NCI-H2171 (cell line): ENCODE measurements around the gene HAUS6.
"Not testable (repeated sequence)": the region's sequence is repeated elsewhere in the genome, so short reads cannot be mapped to it uniquely, and the experiment has no call there.

Experiments used
- DNase-seq: peaks from one replicate; lab custom pipeline; 2025; lab: John Stamatoyannopoulos, UW

HAUS6 gene

DNA sequence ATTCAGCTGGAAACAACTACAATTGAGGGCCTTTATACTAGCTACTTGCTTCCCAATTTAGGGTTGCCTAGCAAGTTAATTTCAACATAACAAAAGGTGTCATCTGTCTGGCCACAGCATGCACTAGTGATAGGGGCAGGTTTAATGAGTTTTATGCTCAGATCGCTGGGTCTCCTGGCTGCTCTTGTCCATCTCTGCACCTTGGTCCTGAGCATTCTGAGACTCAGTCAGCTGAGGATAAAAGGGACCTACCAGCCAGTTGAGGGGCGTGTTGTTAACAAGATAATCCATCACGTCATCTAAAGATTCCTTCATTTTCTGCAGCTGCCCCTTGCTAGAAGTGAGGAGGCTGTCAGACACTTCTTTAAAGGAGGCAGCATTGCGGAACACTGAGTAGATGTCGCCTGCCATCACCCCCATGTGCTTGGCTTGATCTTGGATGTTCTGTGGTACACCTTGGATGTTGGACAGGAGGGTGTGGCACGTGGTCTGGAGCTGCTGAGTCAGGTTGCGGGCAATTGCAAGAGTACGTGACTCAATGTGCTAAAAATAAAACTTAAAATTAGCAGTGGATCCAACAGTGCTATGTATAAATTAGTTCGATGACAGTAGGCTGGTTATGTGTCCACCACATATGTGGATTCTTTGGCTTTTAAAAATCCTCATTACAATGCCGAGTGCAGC, 13.5 kb upstream of the HAUS6 start:
- DNase-seq: no peak

GRCh38 chr9:19114680-19115270, 12.1 kb upstream of the HAUS6 start:
- no peak for DNase-seq

DNA sequence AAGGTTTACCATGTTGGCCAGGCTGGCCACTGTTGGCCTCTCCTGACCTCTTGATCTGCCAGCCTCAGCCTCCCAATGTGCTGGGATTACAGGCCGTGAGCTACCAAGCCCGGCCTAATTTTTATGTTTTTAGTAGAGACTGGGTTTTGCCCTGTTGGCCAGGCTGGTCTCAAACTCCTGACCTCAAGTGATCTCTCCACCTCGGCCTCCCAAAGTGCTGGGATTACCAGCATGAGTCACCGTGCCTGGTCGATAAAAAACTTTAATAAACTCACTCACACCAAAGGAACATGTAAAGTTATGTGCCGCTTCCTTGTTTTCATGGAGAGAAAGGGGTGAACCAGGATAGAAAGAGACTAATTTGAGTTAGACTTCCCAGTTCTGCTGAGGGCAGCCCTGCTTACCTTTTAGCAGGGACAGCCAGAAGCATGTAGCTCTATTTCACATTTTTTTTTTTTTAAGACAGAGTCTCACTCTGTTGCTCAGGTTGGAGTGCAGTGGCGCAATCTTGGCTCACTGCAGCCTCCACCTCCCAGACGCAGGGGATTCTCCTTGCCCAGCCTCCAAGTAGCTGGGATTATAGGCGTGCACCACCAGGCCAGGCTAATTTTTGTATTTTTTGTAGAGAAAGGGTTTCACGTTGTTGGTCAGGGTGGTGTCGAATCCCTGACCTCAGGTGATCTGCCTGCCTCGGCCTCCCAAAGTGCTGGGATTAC, 11.4 kb upstream of the HAUS6 start:
- DNase-seq: no peak

- DNase-seq: not testable (repeated sequence)
These were observed 10.4 kb upstream of the HAUS6 start for GRCh38 chr9:19113064-19113611.

GRCh38 chr9:19108038-19108437, 5.3 kb upstream of the HAUS6 start:
- DNase-seq: no peak

DNA sequence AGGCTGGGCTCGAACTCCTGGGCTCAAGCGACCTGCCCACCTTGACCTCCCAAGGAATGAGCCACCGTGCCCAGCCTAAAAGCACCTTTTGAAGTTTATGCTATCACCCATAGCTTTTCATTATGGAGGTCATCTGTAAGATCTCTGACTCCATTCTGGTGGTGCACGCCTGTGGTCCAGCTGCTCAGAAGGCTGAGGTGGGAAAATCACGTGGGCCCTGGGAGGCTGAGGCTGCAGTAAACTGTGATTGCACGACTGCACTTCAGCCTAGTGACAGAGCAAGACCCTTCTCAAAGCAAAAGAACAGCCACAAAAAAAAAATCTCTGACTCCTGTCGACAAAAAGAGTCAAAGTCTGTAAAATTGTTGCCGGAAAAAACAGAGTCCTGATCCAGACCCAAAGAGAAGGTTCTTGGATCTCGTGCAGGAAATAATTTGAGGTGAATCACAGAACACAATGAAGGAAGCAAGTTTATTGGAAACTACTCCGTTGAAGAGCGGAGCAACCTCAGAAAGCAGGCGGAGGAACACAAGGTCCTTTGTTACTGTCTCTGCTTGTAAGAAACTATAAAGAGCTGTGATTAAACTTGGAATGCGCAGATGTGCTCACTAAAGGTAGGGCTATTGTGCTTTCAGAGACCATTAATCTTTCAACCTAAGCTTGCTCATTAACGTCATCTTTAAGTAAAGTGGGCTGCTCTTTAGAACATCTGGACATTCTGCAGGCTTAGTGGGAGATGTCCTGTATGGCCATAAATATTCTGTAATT, 2.0 kb upstream of the HAUS6 start:
- DNase-seq: no peak

- DNase-seq: no peak
These were observed 498 bp downstream of the HAUS6 start for GRCh38 chr9:19102181-19102630.

- DNase-seq: no peak
These were observed 1.5 kb downstream of the HAUS6 start for GRCh38 chr9:19101203-19101602.

DNA sequence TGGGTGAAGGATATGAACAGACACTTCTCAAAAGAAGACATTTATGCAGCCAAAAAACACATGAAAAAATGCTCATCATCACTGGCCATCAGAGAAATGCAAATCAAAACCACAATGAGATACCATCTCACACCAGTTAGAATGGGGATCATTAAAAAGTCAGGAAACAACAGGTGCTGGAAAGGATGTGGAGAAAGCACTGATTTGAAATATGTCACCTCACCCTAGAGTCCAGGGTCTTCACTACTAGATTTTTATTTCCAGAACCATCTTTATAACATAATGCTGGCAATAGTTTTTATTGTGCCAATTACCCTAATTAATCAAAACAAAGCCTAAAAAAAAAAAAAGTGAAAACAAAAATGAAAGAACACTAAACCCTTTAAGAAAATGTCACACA, 5.3 kb downstream of the HAUS6 start:
- DNase-seq: not testable (repeated sequence)

- no peak for DNase-seq
These were observed 15.4 kb downstream of the HAUS6 start for GRCh38 chr9:19087106-19088000.

DNA sequence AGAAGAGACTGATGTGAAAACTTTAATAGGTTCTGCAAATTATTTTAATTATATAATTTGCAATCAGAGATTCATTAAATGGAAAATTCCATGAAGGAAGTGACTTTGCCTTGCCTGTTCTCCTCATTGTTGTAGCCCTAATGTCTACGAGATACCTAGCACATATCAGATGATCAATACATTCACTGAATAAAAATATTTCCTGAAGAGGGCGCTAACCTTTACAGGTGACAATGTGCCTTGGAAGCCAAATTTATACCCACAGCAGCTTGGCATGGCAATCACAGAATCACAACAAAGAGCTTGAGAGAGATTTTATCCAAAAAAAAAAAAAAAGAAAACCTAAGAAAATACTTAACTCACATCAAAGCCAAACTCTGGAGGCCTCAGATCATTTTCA, 17.4 kb downstream of the HAUS6 start:
- DNase-seq: no peak

DNA sequence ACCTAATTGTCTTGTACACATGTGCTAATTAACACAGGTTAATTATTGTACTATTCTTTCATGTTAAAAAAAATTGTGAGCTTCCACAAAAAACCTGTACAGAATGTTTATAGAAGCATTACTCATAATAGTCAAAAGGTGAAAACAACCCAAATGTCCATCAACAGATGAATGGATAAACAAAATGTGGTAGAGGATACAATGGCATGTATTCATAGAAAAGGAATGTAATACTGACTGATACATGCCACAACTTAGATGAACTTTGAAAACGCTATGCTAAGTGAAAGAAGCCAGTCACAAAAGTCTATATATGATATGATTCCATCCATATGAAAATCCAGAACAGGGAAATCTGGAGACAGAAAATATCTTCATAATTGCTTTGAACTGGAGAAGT, 27.9 kb downstream of the HAUS6 start:
- no peak for DNase-seq

- DNase-seq: no peak
These were observed 28.5 kb downstream of the HAUS6 start for GRCh38 chr9:19074229-19074628.

GRCh38 chr9:19057033-19057432, 45.7 kb downstream of the HAUS6 start:
- no peak for DNase-seq

GRCh38 chr9:19050637-19051591, 51.8 kb downstream of the HAUS6 start:
- no peak for DNase-seq

DNA sequence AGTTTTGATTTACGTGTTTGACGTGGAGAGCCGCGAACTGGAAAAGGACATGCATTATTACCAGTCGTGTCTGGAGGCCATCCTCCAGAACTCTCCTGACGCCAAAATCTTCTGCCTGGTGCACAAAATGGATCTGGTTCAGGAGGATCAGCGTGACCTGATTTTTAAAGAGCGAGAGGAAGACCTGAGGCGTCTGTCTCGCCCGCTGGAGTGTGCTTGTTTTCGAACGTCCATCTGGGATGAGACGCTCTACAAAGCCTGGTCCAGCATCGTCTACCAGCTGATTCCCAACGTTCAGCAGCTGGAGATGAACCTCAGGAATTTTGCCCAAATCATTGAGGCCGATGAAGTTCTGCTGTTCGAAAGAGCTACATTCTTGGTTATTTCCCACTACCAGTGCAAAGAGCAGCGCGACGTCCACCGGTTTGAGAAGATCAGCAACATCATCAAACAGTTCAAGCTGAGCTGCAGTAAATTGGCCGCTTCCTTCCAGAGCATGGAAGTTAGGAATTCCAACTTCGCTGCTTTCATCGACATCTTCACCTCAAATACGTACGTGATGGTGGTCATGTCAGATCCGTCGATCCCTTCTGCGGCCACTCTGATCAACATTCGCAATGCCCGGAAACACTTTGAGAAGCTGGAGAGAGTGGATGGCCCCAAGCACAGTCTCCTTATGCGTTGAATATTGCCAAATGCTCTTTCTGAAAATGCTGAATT, 52.6 kb downstream of the HAUS6 start:
- DNase-seq: no peak

- peak; percentile 84 for DNase-seq
These were observed 53.5 kb downstream of the HAUS6 start, which contains the start of gene RRAGA for GRCh38 chr9:19048966-19049916. TSS of gene RRAGA (plus strand) at chr9:19049427. CDS start at chr9:19049660, 233 bp downstream.

GRCh38 chr9:19036611-19037010, 66.1 kb downstream of the HAUS6 start:
- no peak for DNase-seq
